WERI-Rb-1 (cell line): Measurements from ENCODE around the gene B3GNT4.

ENCODE experiments used
- DNase-seq: peaks from one replicate; pipeline ENCODE4 v3.0.0-alpha.2; 2020
- H3K27ac ChIP-seq: fragments of 250-450 bp; sonication (Bioruptor Pico); 2 replicates; pipeline ENCODE4 v1.5.1; 2020; ENCODE audit warnings: mild to moderate bottlenecking, moderate library complexity
- H3K27me3 ChIP-seq: fragments of 250-450 bp; sonication (Bioruptor Pico); 2 replicates; pipeline ENCODE4 v1.5.1; 2021; ENCODE audit warnings: mild to moderate bottlenecking, low read depth, moderate library complexity; ENCODE audit not compliant: insufficient read depth, severe bottlenecking
- H3K36me3 ChIP-seq: fragments of 250-450 bp; sonication (Bioruptor Pico); 2 replicates; pipeline ENCODE4 v1.5.1; 2020; ENCODE audit warnings: mild to moderate bottlenecking, moderate library complexity
- H3K4me3 ChIP-seq: 2 replicates; pipeline ENCODE4 v1.5.1; 2011; ENCODE audit warnings: low read depth, mild to moderate bottlenecking, control low read depth, low read length
- H3K9me3 ChIP-seq: fragments of 250-450 bp; sonication (Bioruptor Pico); 2 replicates; pipeline ENCODE4 v1.5.1; 2021; ENCODE audit warnings: mild to moderate bottlenecking, moderate library complexity; ENCODE audit not compliant: severe bottlenecking
- CTCF ChIP-seq: IDR thresholded peaks from 2 replicates; pipeline ENCODE4 v1.5.1; 2011; ENCODE audit warnings: low read depth, mild to moderate bottlenecking, control low read depth, inconsistent platforms, low read length

B3GNT4 gene

DNA sequence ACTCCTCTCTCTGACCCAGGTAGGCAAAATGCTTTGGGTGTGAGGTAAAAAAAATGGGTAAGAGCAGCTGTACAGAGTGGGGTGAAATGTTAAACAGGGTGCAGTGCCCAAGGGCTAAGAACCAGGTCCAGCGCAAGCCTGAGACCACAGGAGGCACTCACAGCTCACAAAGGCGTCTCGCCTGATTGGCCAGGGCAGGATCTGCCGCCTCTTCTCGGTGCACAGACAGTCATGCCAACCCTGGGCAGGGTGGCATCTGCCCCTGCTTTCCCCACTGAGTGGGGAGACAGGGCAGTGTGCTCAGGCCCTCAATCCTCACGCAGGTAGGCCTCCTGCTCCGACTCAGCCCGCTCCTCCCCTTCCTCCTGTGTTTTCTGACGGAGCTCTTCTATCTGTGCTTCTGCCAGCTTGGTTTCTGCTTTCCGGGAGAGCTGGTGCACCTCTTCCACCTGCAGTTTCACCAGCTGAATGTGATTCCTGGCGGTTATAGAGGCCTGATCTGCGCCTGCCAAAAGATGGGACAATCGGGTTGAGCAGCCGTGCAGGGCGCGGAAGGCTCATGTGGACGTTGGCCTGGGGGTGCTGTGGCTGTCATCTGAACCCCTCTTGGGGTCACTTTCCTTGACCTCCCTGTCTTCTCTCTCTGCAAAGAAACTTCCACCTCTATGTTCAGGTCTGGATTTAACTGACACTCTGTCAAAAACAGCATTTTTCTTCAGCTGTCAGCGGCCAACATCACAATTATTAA lies 4.7 kb downstream of the B3GNT4 start:
- no peaks in the 10 kb centered on the region for H3K9me3 ChIP-seq
- no peak overlapping the region for H3K27ac ChIP-seq
- no peak overlapping the region for H3K4me3 ChIP-seq
- no peak for DNase-seq
- no peak for TF ChIP-seq CTCF
- H3K36me3 ChIP-seq = peaks cover 57% of the 10 kb centered on the region
- H3K27me3 ChIP-seq = peaks cover 9% of the 10 kb centered on the region

DNA sequence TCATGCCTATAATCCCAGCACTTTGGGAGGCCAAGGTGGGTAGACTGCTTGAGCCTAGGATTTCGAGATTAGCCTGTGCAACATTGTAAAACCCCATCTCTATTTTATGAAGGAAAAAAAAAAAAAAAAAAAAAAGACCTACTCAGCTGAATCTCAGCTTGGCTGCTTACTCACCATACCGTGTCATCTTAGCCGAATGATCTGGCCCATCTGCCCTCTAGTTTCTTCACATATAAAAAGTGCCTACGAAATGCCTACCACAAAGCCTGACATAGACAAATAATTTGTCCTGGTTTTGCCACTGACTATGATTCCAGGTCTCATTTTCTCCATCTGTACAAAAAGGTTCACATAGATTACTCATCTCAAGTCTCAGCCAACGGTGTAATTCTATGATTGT lies 12.3 kb downstream of the B3GNT4 start:
- no peak overlapping the region for H3K4me3 ChIP-seq
- TF ChIP-seq CTCF = no peak
- H3K27ac ChIP-seq = no peak overlapping the region
- DNase-seq = no peak
- H3K36me3 ChIP-seq = peaks cover 83% of the 10 kb centered on the region
- H3K9me3 ChIP-seq = no peaks in the 10 kb centered on the region
- no peaks in the 10 kb centered on the region for H3K27me3 ChIP-seq

GRCh38 chr12:122216445-122216844 lies 12.9 kb downstream of the B3GNT4 start:
- DNase-seq = no peak
- no peak for TF ChIP-seq CTCF
- peaks cover 86% of the 10 kb centered on the region for H3K36me3 ChIP-seq

GRCh38 chr12:122225683-122226365 lies 22.3 kb downstream of the B3GNT4 start, which contains the start of gene DIABLO:
Gene DIABLO, minus strand, starts transcription at chr12:122226052. Its CDS starts 38 bp downstream, at chr12:122226014.
- Histone ChIP-seq H3K36me3 (peaks cover 45% of the 10 kb centered on the region), H3K4me3 (peak within 1 kb of the TSS; percentile 99), H3K27me3 (no peaks in the 10 kb centered on the region), H3K9me3 (no peaks in the 10 kb centered on the region), H3K27ac (peak within 1 kb of the TSS; percentile 91)
- DNase-seq = peak; percentile 100
- no peak for TF ChIP-seq CTCF

More at GRCh38 chr12:122216445-122216844, 12.9 kb downstream of the B3GNT4 start:
- no peaks in the 10 kb centered on the region for H3K27me3 ChIP-seq
- no peak overlapping the region for H3K4me3 ChIP-seq
- H3K9me3 ChIP-seq = no peaks in the 10 kb centered on the region
- H3K27ac ChIP-seq = no peak overlapping the region

GRCh38 chr12:122226366-122227125 lies 23.0 kb downstream of the B3GNT4 start:
- H3K27ac ChIP-seq = peak overlapping the region; percentile 38
- H3K36me3 ChIP-seq = peaks cover 45% of the 10 kb centered on the region
- TF ChIP-seq CTCF = no peak
- peak overlapping the region; percentile 80 for H3K4me3 ChIP-seq
- no peaks in the 10 kb centered on the region for H3K9me3 ChIP-seq
- peak; percentile 26 for DNase-seq
- H3K27me3 ChIP-seq = no peaks in the 10 kb centered on the region
